GM12878 (cell line): ENCODE data around the gene EEF1A2. TPM values are rescaled to one million over a fixed set of nuclear protein-coding genes. Genes with fewer than 3 reads are reported as not detected.

Source experiments
- ATAC-seq: fragments of 200-7000 bp; cut with Tn5 transposase; 3 replicates; pipeline ENCODE4 v1.9.1; 2020; ENCODE audit warnings: mild to moderate bottlenecking, moderate library complexity
- BruUV-seq: library from RNA; stranded (reverse); fragments of 400-500 nt; replicated peaks from 2 replicates; lab custom pipeline; 2021; lab: Mats Ljungman, UMichigan
- CTCF ChIA-PET: fragments of 300-600 bp; sonication (Branson Sonifier 250); formaldehyde crosslinking; extraction: SDS; loops from one replicate; lab custom pipeline; 2021; ENCODE audit warnings: inconsistent platforms; lab: Yijun Ruan, JAX
- POLR2A ChIA-PET: fragments of 350-600 bp; formaldehyde crosslinking; extraction: SDS; loops from one replicate; lab custom pipeline; 2021; ENCODE audit warnings: inconsistent platforms; lab: Charles Lee
- RAD21 ChIA-PET: fragments of 300-600 bp; sonication (Branson Sonifier 250); formaldehyde crosslinking; loops from one replicate; lab custom pipeline; 2023; ENCODE audit warnings: antibody characterized with exemption; ENCODE audit not compliant: unreplicated experiment; lab: Charles Lee
- SMC1A ChIA-PET: fragments of 300-600 bp; sonication (Branson Sonifier 250); formaldehyde crosslinking; loops from one replicate; lab custom pipeline; 2023; ENCODE audit not compliant: unreplicated experiment, uncharacterized antibody; lab: Charles Lee
- DNase-seq: peaks from one replicate; pipeline ENCODE4 v3.0.0-alpha.2; 2011; ENCODE audit warnings: low read depth, low spot score
- FAIRE-seq: peaks from 3 replicates; lab custom pipeline; 2011; peaks lifted over from hg19 to GRCh38; lab: Jason Lieb, UNC
- H2AFZ ChIP-seq: 2 replicates; pipeline ENCODE4 v1.6.0; 2011; ENCODE audit warnings: low read depth, low read length, control low read depth; ENCODE audit not compliant: control insufficient read depth
- H3K27ac ChIP-seq: 2 replicates; pipeline ENCODE4 v1.5.1; 2011; ENCODE audit warnings: control low read depth; ENCODE audit not compliant: control insufficient read depth, insufficient read depth
- H3K27me3 ChIP-seq, 2 experiments: replicated peaks in 1 of 2; 2 replicates each; pipeline versions ENCODE4 v1.6.0 to v1.6.1; 2011; ENCODE audit warnings: low read length in 1 of 2; ENCODE audit not compliant: control insufficient read depth in 2 of 2, insufficient read depth in 2 of 2
- H3K36me3 ChIP-seq, 2 experiments: 2 replicates each; pipeline ENCODE4 v1.5.1; 2011; ENCODE audit warnings: low read length in 1 of 2; ENCODE audit not compliant: control insufficient read depth in 2 of 2, insufficient read depth in 2 of 2
- H3K4me1 ChIP-seq: 2 replicates; pipeline ENCODE4 v1.6.1; 2011; ENCODE audit warnings: mild to moderate bottlenecking, low read length, moderate library complexity, mixed read lengths; ENCODE audit not compliant: control insufficient read depth, insufficient read depth
- H3K4me2 ChIP-seq: 2 replicates; pipeline ENCODE4 v1.6.0; 2011; ENCODE audit warnings: control low read depth; ENCODE audit not compliant: control insufficient read depth, insufficient read depth
- H3K4me3 ChIP-seq: fragments of 200-600 bp; sonication (generic); 2 replicates; pipeline ENCODE4 v1.5.1; 2016
- H3K79me2 ChIP-seq: 2 replicates; pipeline ENCODE4 v1.6.0; 2011; ENCODE audit warnings: low read length; ENCODE audit not compliant: control insufficient read depth, insufficient read depth
- H3K9ac ChIP-seq: 2 replicates; pipeline ENCODE4 v1.8.0; 2011; ENCODE audit warnings: low read length, control low read depth, mixed read lengths; ENCODE audit not compliant: control insufficient read depth, insufficient read depth
- H3K9me3 ChIP-seq: replicated peaks from 3 replicates; pipeline ENCODE4 v1.5.1; 2011; ENCODE audit warnings: mild to moderate bottlenecking, low read length; ENCODE audit not compliant: control insufficient read depth, insufficient read depth
- H4K20me1 ChIP-seq: 2 replicates; pipeline ENCODE4 v1.6.0; 2011; ENCODE audit not compliant: control insufficient read depth, insufficient read depth
- HDAC2 ChIP-seq: fragments of 200-600 bp; sonication (generic); IDR thresholded peaks from 2 replicates; pipeline ENCODE4 v1.6.1; 2017
- MEF2A ChIP-seq: IDR thresholded peaks from 2 replicates; pipeline ENCODE4 v1.6.1; 2011; ENCODE audit warnings: low read depth, mild to moderate bottlenecking, low read length, moderate library complexity; ENCODE audit not compliant: insufficient read depth
- MTA2 ChIP-seq: fragments of 450-650 bp; IDR thresholded peaks from 2 replicates; pipeline ENCODE4 v1.6.1; 2016; ENCODE audit warnings: low read depth, mild to moderate bottlenecking, moderate library complexity
- PAX5 ChIP-seq: IDR thresholded peaks from 2 replicates; pipeline ENCODE4 v1.6.1; 2011; ENCODE audit warnings: low read depth, low read length, borderline replicate concordance
- POLR2A ChIP-seq: IDR thresholded peaks from 2 replicates; pipeline ENCODE4 v1.6.1; 2011; ENCODE audit warnings: low read depth, mild to moderate bottlenecking, low read length
- SUZ12 ChIP-seq: fragments of 200-600 bp; sonication (generic); IDR thresholded peaks from one replicate; pipeline ENCODE4 v1.6.1; 2018; ENCODE audit warnings: antibody characterized with exemption, mild to moderate bottlenecking; ENCODE audit not compliant: unreplicated experiment
- WRNIP1 ChIP-seq: IDR thresholded peaks from 2 replicates; pipeline ENCODE4 v1.6.1; 2011; ENCODE audit warnings: low read depth, low read length, improper control_type of control experiment, borderline replicate concordance
- WGBS: methylation state at CpG from one replicate; pipeline ENCODE4 v1.1.6; 2016; ENCODE audit warnings: low lambda C conversion rate; ENCODE audit not compliant: insufficient replicate concordance, insufficient coverage; ENCODE audit errors: missing lambda C conversion rate; 5-methylcytosine and 5-hydroxymethylcytosine counted together
- in situ Hi-C: fragments of 300-500 bp; cut with MboI; formaldehyde crosslinking; loops from 9 replicates; pipeline ENCODE4 v1.14.3; 2018; ENCODE audit warnings: mixed read lengths
- intact Hi-C: fragments of 100-400 bp; cut with micrococcal nuclease; formaldehyde crosslinking; loops from one replicate; pipeline ENCODE4 v1.14.2; 2022; ENCODE audit not compliant: unreplicated experiment
- polyA plus RNA-seq, 11 experiments: library from polyadenylated mRNA; depleted of rRNA in 4 of 11; unstranded in 6 of 11; stranded (reverse) in 5 of 11; fragments of >200 nt; fragmentation: Nextera tagmentation in 4 of 11; fragmentation: Illumina TruSeq in 1 of 11; extraction: Ambion mirVana in 4 of 11; extraction: Trizol in 1 of 11; gene quantifications; 1 replicate in 1 of 11; 2 replicates in 10 of 11; pipeline versions ENCODE4 v1.2.1 to v1.2.3, GENCODE V29; 2011 to 2016; ENCODE audit warnings: inconsistent platforms in 2 of 11, missing spikeins in 2 of 11, low read depth in 1 of 11
- total RNA-seq, 4 experiments: library from RNA; depleted of rRNA in 3 of 4; stranded (reverse); fragments of >200 nt in 3 of 4; fragmentation: Illumina TruSeq in 1 of 4; extraction: Trizol in 1 of 4; gene quantifications; 2 replicates each; pipeline versions ENCODE4 v1.2.1 to v1.2.3, GENCODE V29; 2013 to 2021
- TF ChIP-seq, protein P1 (sequence below): fragments of 450-650 bp; IDR thresholded peaks from 2 replicates; pipeline ENCODE4 v1.6.1; 2018; ENCODE audit warnings: borderline replicate concordance, mild to moderate bottlenecking; ENCODE audit not compliant: partially characterized antibody

EEF1A2 gene
- total and polyA plus RNA-seq, 10 of the 15 experiments (the other 5 are each of a cell fraction or from before 2014, with no cell fraction given) = 0.56 TPM; not detected in 9

DNA sequence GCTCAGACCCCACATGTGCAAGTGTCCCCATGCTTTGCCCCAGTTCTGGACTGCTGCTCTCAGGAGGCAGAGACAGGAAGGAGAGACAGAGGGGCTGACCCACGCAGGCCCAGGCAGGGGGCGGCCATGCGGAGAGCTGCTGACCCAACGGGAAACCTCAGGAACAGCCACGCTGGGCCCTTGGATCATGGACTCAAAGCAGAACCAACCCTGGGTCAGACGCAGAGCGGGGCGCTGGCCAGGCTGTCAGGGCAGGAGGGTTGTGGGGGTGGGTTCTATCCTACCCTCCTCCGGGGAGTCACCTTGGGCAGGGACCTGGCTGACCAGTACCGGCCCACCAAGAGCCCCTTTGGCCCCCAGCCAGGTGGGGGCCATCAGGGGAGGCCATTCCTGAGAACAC lies 28.5 kb downstream of the EEF1A2 start:
- no peak overlapping the region for H2AFZ ChIP-seq
- no peak overlapping the region for H3K4me3 ChIP-seq
- in situ Hi-C loops = no loop called here
- no peak for DNase-seq
- WGBS = 26% methylated on average over 10 of the region's 10 CpGs
- no peak overlapping the region for H3K9ac ChIP-seq
- no peaks in the 10 kb centered on the region for H3K4me1 ChIP-seq
- ChIA-PET POLR2A (no interaction called here), SMC1A (no interaction called here), RAD21 (no interaction called here), CTCF (no interaction called here)
- H3K79me2 ChIP-seq = no peaks in the 10 kb centered on the region
- intact Hi-C loops = no loop called here
- TF ChIP-seq WRNIP1 (no peak), HDAC2 (no peak), MEF2A (no peak), MTA2 (no peak), SUZ12 (no peak), PAX5 (no peak), POLR2A (no peak)
- TF ChIP-seq, protein P1, sequence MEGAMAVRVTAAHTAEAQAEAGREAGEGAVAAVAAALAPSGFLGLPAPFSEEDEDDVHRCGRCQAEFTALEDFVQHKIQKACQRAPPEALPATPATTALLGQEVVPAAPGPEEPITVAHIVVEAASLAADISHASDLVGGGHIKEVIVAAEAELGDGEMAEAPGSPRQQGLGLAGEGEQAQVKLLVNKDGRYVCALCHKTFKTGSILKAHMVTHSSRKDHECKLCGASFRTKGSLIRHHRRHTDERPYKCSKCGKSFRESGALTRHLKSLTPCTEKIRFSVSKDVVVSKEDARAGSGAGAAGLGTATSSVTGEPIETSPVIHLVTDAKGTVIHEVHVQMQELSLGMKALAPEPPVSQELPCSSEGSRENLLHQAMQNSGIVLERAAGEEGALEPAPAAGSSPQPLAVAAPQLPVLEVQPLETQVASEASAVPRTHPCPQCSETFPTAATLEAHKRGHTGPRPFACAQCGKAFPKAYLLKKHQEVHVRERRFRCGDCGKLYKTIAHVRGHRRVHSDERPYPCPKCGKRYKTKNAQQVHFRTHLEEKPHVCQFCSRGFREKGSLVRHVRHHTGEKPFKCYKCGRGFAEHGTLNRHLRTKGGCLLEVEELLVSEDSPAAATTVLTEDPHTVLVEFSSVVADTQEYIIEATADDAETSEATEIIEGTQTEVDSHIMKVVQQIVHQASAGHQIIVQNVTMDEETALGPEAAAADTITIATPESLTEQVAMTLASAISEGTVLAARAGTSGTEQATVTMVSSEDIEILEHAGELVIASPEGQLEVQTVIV = no peak
- no TSS peak for BruUV-seq
- FAIRE-seq = no peak
- H4K20me1 ChIP-seq = no peaks in the 10 kb centered on the region
- H3K36me3 ChIP-seq = no peaks in the 10 kb centered on the region
- ATAC-seq = no peak
- no peak overlapping the region for H3K27ac ChIP-seq
- no peak overlapping the region for H3K4me2 ChIP-seq
- H3K27me3 ChIP-seq = peaks cover 3 to 9% of the 10 kb centered on the region in 2 experiments; a peak in 3 of 4 replicates
- no peaks in the 10 kb centered on the region for H3K9me3 ChIP-seq
